PC-9 (cell line): ENCODE results near the gene MSANTD1. TPM values are rescaled to one million over a fixed set of nuclear protein-coding genes. Genes with fewer than 3 reads are reported as not detected.

Experiments used
- BruUV-seq: library from RNA; stranded (reverse); fragments of 400-500 nt; replicated peaks from 2 replicates; lab custom pipeline; 2021; lab: Mats Ljungman, UMichigan
- CTCF ChIA-PET: fragments of 300-600 bp; sonication (Branson Sonifier 250); formaldehyde crosslinking; loops from one replicate; lab custom pipeline; 2022; ENCODE audit warnings: antibody characterized with exemption; lab: Charles Lee
- POLR2A ChIA-PET: fragments of 300-600 bp; sonication (Branson Sonifier 250); formaldehyde crosslinking; loops from one replicate; lab custom pipeline; 2022; ENCODE audit warnings: antibody characterized with exemption; ENCODE audit not compliant: unreplicated experiment; lab: Charles Lee
- DNase-seq, 2 experiments: peaks; one replicate each; pipeline versions ENCODE4 v3.0.0 to v3.0.0-alpha.2; 2015 to 2022; ENCODE audit warnings: mixed read lengths in 1 of 2
- H2AFZ ChIP-seq: fragments of 200-600 bp; sonication (generic); 2 replicates; pipeline ENCODE4 v1.8.1; 2017; ENCODE audit warnings: antibody characterized with exemption
- H3F3A ChIP-seq: fragments of 200-600 bp; sonication (generic); 2 replicates; pipeline ENCODE4 v1.8.1; 2017; ENCODE audit warnings: antibody characterized with exemption, mild to moderate bottlenecking, low read depth; ENCODE audit not compliant: insufficient read depth
- H3K27ac ChIP-seq: fragments of 200-600 bp; sonication (generic); 2 replicates; pipeline ENCODE4 v1.6.1; 2016; ENCODE audit warnings: mixed run types
- H3K27me3 ChIP-seq: fragments of 200-600 bp; sonication (generic); 2 replicates; pipeline ENCODE4 v1.6.1; 2016; ENCODE audit warnings: low read depth, mixed run types; ENCODE audit not compliant: insufficient read depth
- H3K36me3 ChIP-seq: fragments of 200-600 bp; sonication (generic); 2 replicates; pipeline ENCODE4 v1.6.1; 2016; ENCODE audit warnings: low read depth, mixed run types
- H3K4me1 ChIP-seq: fragments of 200-600 bp; sonication (generic); replicated peaks from 2 replicates; pipeline ENCODE4 v1.6.1; 2016; ENCODE audit warnings: mixed run types; ENCODE audit not compliant: insufficient read depth
- H3K4me2 ChIP-seq: fragments of 200-600 bp; sonication (generic); 2 replicates; pipeline ENCODE4 v1.6.1; 2017; ENCODE audit warnings: mixed run types
- H3K4me3 ChIP-seq: fragments of 200-600 bp; sonication (generic); 2 replicates; pipeline ENCODE4 v1.6.1; 2016; ENCODE audit warnings: mixed run types
- H3K79me2 ChIP-seq: fragments of 200-600 bp; sonication (generic); 2 replicates; pipeline ENCODE4 v1.6.1; 2017; ENCODE audit warnings: low read depth, mixed run types
- H3K9me2 ChIP-seq: fragments of 200-600 bp; sonication (generic); 2 replicates; pipeline ENCODE4 v1.8.1; 2017; ENCODE audit warnings: mild to moderate bottlenecking; ENCODE audit not compliant: insufficient read depth
- H3K9me3 ChIP-seq: fragments of 200-600 bp; sonication (generic); 2 replicates; pipeline ENCODE4 v1.8.1; 2016; ENCODE audit warnings: low read depth; ENCODE audit not compliant: insufficient read depth
- H4K20me1 ChIP-seq: fragments of 200-600 bp; sonication (generic); 2 replicates; pipeline ENCODE4 v1.8.1; 2017; ENCODE audit not compliant: insufficient read depth
- CTCF ChIP-seq: fragments of 200-600 bp; sonication (generic); conservative IDR thresholded peaks from 2 replicates; pipeline ENCODE4 v1.6.1; 2017; ENCODE audit warnings: mixed run types, antibody characterized with exemption, mild to moderate bottlenecking, moderate library complexity
- EZH2 ChIP-seq: fragments of 200-600 bp; sonication (generic); IDR thresholded peaks from 2 replicates; pipeline ENCODE4 v1.8.0; 2017; ENCODE audit warnings: antibody characterized with exemption, low read depth
- intact Hi-C: fragments of 100-400 bp; cut with micrococcal nuclease; formaldehyde crosslinking; loops from one replicate; pipeline ENCODE4 v1.10.0; 2022; ENCODE audit not compliant: unreplicated experiment
- total RNA-seq: library from RNA; stranded (reverse); gene quantifications from 2 replicates; pipeline ENCODE4 v1.2.3, GENCODE V29; 2021

The MSANTD1 gene
- total RNA-seq, 1 experiment from 2014 or later: 3.1 TPM

GRCh38 chr4:3286335-3287175 is 37.6 kb downstream of the MSANTD1 start:
- H3F3A ChIP-seq: peaks cover 13% of the 10 kb centered on the region; the same call in 1 of the 2 replicates
- peaks cover 28% of the 10 kb centered on the region for H3K4me1 ChIP-seq
- H3K4me2 ChIP-seq: peak overlapping the region; percentile 77
- no peak overlapping the region for H2AFZ ChIP-seq
- no peaks in the 10 kb centered on the region; the same call in 1 of the 2 replicates for H3K9me3 ChIP-seq
- TF ChIP-seq CTCF (no peak), EZH2 (no peak)
- POLR2A ChIA-PET: no interaction called here
- H3K27me3 ChIP-seq: no peaks in the 10 kb centered on the region
- no TSS peak for BruUV-seq
- no peaks in the 10 kb centered on the region for H3K79me2 ChIP-seq
- CTCF ChIA-PET: interaction anchor here (0.7 kb wide), 1 partner anchor 151 kb away, joined by 4 read pairs; no protein-coding TSS in a partner anchor
- intact Hi-C loops: no loop called here
- no peaks in the 10 kb centered on the region for H3K9me2 ChIP-seq
- H3K4me3 ChIP-seq: peak overlapping the region; percentile 41; the same call in 1 of the 2 replicates
- peak overlapping the region; percentile 59 for H3K27ac ChIP-seq
- H3K36me3 ChIP-seq: no peaks in the 10 kb centered on the region
- no peaks in the 10 kb centered on the region for H4K20me1 ChIP-seq
- DNase-seq: no peak

GRCh38 chr4:3287271-3287971 is 38.5 kb downstream of the MSANTD1 start:
- no peak overlapping the region for H3K4me3 ChIP-seq
- peaks cover 17% of the 10 kb centered on the region for H3F3A ChIP-seq
- no peaks in the 10 kb centered on the region for H3K9me3 ChIP-seq
- H3K36me3 ChIP-seq: no peaks in the 10 kb centered on the region
- no peaks in the 10 kb centered on the region for H3K27me3 ChIP-seq
- H3K4me1 ChIP-seq: peaks cover 28% of the 10 kb centered on the region
- H3K27ac ChIP-seq: no peak overlapping the region
- no peak overlapping the region for H3K4me2 ChIP-seq
- TF ChIP-seq EZH2 (no peak), CTCF (no peak)
- H2AFZ ChIP-seq: no peak overlapping the region
- no peaks in the 10 kb centered on the region for H3K79me2 ChIP-seq
- no peak for DNase-seq
- H4K20me1 ChIP-seq: no peaks in the 10 kb centered on the region
- H3K9me2 ChIP-seq: no peaks in the 10 kb centered on the region
- CTCF ChIA-PET: no interaction called here
- POLR2A ChIA-PET: no interaction called here
- intact Hi-C loops: no loop called here
- BruUV-seq: no TSS peak

- no TSS peak for BruUV-seq
- no peak overlapping the region for H2AFZ ChIP-seq
- no peak overlapping the region for H3K27ac ChIP-seq
- H3K9me2 ChIP-seq: no peaks in the 10 kb centered on the region
- TF ChIP-seq EZH2 (no peak), CTCF (no peak)
- H3K4me1 ChIP-seq: peaks cover 28% of the 10 kb centered on the region
- CTCF ChIA-PET: no interaction called here
- no peaks in the 10 kb centered on the region for H3K36me3 ChIP-seq
- H3K79me2 ChIP-seq: no peaks in the 10 kb centered on the region
- no peaks in the 10 kb centered on the region for H3K27me3 ChIP-seq
- H3K4me2 ChIP-seq: no peak overlapping the region
- POLR2A ChIA-PET: no interaction called here
- DNase-seq: no peak
- H3K4me3 ChIP-seq: no peak overlapping the region
- no peaks in the 10 kb centered on the region for H3K9me3 ChIP-seq
- H4K20me1 ChIP-seq: no peaks in the 10 kb centered on the region
- H3F3A ChIP-seq: peaks cover 17% of the 10 kb centered on the region
- intact Hi-C loops: no loop called here
These were observed 39.1 kb downstream of the MSANTD1 start for GRCh38 chr4:3287972-3288570.
